ENCODE measurements around the gene RNFT2. TPM values are rescaled to one million over a fixed set of nuclear protein-coding genes. Genes with fewer than 3 reads are reported as not detected.

Gene RNFT2
- polyA plus RNA-seq, 2 of the 4 experiments (the other 2 are of a cell fraction) = 2.6 to 7.2 TPM

DNA sequence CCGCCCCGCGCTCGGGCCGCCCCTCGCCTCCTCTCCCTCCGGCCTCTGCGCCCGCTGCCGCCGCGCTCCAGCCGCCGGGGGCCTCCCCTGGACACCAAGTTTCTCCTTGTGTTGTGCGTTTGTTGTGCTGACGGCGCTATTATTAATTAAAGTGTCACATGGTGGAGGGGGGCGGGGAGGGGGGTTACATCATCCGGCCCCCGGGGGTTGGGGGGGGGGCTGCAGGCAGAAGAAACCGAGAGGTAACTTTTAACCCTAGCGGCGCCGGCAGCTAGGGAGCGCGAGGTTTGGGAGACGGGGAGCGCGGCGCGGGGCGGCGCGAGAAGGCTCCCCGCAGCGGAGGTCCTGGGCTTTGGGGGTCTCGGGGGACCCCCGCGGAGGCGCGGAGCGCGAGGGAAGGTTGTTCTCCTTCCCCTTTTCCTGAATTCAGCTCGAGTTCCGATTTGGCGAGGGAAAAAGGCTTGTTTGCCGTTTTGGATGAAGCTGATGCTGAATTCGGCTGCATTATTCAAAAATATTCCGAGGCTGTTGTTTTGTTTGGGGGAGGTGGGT lies 143.3 kb downstream of the RNFT2 start, which contains the start of gene HRK:
TSS of gene HRK (minus strand) at position 117 of the 552 bp plus-strand sequence. CDS start 134 bp downstream, outside the sequence.
- TF ChIP-seq NPAS2 (CRISPR knock-in tag; IDR thresholded peaks at IDR 0.05; ENCODE audit: borderline replicate concordance) (no peak), RARB (CRISPR knock-in tag; IDR thresholded peaks at IDR 0.05) (no peak)
- no peak for FAIRE-seq

DNA sequence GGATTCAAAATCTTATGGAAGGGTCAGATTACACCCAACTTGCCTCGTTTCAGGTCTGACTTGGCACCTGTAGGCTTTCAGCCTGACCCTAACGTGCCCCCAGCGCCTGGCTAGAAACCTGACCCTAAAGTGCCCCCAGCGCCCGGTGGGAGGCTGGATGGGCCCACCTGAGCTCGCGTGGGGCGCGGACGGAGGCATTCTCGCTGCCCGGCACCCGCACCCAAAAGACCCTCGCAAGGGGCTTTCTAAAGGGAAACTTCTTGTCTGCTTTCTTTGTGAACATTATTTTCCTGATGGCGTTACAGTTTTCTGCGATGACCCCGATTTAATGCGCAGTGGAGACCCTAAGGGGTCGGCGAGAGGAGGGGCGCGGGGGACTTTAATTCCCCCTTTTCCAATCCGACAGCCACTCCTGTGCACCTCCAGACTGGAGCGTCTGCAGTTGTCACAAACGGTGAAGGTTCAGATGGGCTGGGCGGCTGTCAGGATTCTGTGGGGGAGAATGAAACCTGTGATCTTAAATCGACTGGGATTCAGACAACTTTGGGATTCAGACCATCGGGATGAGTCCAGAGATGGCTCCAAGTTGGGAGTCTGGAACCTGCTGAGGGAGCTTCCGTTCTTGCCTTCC lies 143.9 kb downstream of the RNFT2 start:
- WGBS (ENCODE audit: missing lambda C conversion rate) = 9% methylated on average over 29 of the region's 29 CpGs
- Histone ChIP-seq H3K4me1 (peaks cover 24% of the 10 kb centered on the region), H3K9me3 (no peaks in the 10 kb centered on the region), H3K27ac (peak overlapping the region; percentile 68 to 87; a peak in 5 of 6 replicates), H3K4me3 (peak overlapping the region; percentile 47), H3K4me2 (peak overlapping the region; percentile 89)
- ATAC-seq (peak in 1 of 2 experiments; percentile 5; a peak in 3 of 6 replicates), FAIRE-seq (no peak), DNase-seq (ENCODE audit: low read depth in 1 of 2, low spot score in 1 of 2) (no peak)
- ChIA-PET POLR2A (interaction anchor here (0.6 to 1.5 kb wide), 3 partner anchors 19 to 149 kb away, joined by 3 to 4 read pairs (median 3); no protein-coding TSS in a partner anchor), CTCF (interaction anchor here (0.6 to 3.7 kb wide), 33 partner anchors 9 to 452 kb away, joined by 3 to 22 read pairs (median 3); no protein-coding TSS in a partner anchor)
- TF ChIP-seq MAZ (IDR thresholded peaks at IDR 0.05; ENCODE audit: borderline replicate concordance, low read depth, low read length) = no peak
- no peak for TF ChIP-seq HOXA7 (CRISPR knock-in tag; IDR thresholded peaks at IDR 0.05)
- no peak for TF ChIP-seq SMC3 (IDR thresholded peaks at IDR 0.05)
- TF ChIP-seq CHD4 (IDR thresholded peaks at IDR 0.05; ENCODE audit: borderline replicate concordance) = no peak
- TF ChIP-seq FOSB (CRISPR knock-in tag; IDR thresholded peaks at IDR 0.05) = no peak
- no peak for TF ChIP-seq HOXB5 (CRISPR knock-in tag; IDR thresholded peaks at IDR 0.05)
- TF ChIP-seq SREBF2 (IDR thresholded peaks at IDR 0.05) = no peak
- no peak for TF ChIP-seq ZFP36 (IDR thresholded peaks at IDR 0.05; ENCODE audit: borderline replicate concordance, partially characterized antibody)
- no peak for TF ChIP-seq EP300 (IDR thresholded peaks at IDR 0.05)
- no peak for TF ChIP-seq GATA3 (IDR thresholded peaks at IDR 0.05; ENCODE audit: borderline replicate concordance)
- TF ChIP-seq CEBPB (IDR thresholded peaks at IDR 0.05) = no peak
- no peak for TF ChIP-seq KDM1A (IDR thresholded peaks at IDR 0.05; ENCODE audit: low read depth)
- TF ChIP-seq FOXS1 (CRISPR knock-in tag; IDR thresholded peaks at IDR 0.05) = no peak
- TF ChIP-seq, protein P1, sequence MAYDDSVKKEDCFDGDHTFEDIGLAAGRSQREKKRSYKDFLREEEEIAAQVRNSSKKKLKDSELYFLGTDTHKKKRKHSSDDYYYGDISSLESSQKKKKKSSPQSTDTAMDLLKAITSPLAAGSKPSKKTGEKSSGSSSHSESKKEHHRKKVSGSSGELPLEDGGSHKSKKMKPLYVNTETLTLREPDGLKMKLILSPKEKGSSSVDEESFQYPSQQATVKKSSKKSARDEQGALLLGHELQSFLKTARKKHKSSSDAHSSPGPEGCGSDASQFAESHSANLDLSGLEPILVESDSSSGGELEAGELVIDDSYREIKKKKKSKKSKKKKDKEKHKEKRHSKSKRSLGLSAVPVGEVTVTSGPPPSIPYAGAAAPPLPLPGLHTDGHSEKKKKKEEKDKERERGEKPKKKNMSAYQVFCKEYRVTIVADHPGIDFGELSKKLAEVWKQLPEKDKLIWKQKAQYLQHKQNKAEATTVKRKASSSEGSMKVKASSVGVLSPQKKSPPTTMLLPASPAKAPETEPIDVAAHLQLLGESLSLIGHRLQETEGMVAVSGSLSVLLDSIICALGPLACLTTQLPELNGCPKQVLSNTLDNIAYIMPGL (CRISPR knock-in tag; IDR thresholded peaks at IDR 0.05; ENCODE audit: borderline replicate concordance) = no peak
- TF ChIP-seq, protein P2, sequence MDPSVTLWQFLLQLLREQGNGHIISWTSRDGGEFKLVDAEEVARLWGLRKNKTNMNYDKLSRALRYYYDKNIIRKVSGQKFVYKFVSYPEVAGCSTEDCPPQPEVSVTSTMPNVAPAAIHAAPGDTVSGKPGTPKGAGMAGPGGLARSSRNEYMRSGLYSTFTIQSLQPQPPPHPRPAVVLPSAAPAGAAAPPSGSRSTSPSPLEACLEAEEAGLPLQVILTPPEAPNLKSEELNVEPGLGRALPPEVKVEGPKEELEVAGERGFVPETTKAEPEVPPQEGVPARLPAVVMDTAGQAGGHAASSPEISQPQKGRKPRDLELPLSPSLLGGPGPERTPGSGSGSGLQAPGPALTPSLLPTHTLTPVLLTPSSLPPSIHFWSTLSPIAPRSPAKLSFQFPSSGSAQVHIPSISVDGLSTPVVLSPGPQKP (IDR thresholded peaks at IDR 0.05; ENCODE audit: low read depth, low read length) = no peak
- TF ChIP-seq ZSCAN20 (CRISPR knock-in tag; IDR thresholded peaks at IDR 0.05) = no peak
- TF ChIP-seq, protein P3, sequence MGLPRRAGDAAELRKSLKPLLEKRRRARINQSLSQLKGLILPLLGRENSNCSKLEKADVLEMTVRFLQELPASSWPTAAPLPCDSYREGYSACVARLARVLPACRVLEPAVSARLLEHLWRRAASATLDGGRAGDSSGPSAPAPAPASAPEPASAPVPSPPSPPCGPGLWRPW (IDR thresholded peaks at IDR 0.05) = no peak
- no peak for TF ChIP-seq EHMT2 (IDR thresholded peaks at IDR 0.05; ENCODE audit: low read depth)

More for the DNA sequence above, 143.3 kb downstream of the RNFT2 start, which contains the start of gene HRK:
- POLR2A ChIA-PET = interaction anchor here (0.6 to 1.5 kb wide), 3 partner anchors 20 to 148 kb away, joined by 3 to 4 read pairs (median 3); no protein-coding TSS in a partner anchor
- CTCF ChIA-PET = interaction anchor here (1.0 to 3.7 kb wide), 14 partner anchors 10 to 178 kb away, joined by 3 to 22 read pairs (median 4); no protein-coding TSS in a partner anchor
- ATAC-seq = peak; percentile 19 to 54; a peak in 5 of 6 replicates
- H3K4me3 ChIP-seq = peak within 1 kb of the TSS; percentile 47
- no peaks in the 10 kb centered on the region for H3K9me3 ChIP-seq
- 2% methylated on average over 24 of the region's 49 CpGs for WGBS (ENCODE audit: missing lambda C conversion rate)
- H3K4me2 ChIP-seq = peak within 1 kb of the TSS; percentile 89
- peak within 1 kb of the TSS; percentile 68 to 87; a peak in 5 of 6 replicates for H3K27ac ChIP-seq
- peaks cover 24% of the 10 kb centered on the region for H3K4me1 ChIP-seq
- no peak for DNase-seq (ENCODE audit: low read depth in 1 of 2, low spot score in 1 of 2)
